Stomach (tissue), 9 donors: ENCODE results near the gene BRCA2. TPM values are rescaled to one million over a fixed set of nuclear protein-coding genes. Genes with fewer than 3 reads are reported as not detected.
A peak's percentile ranks its signal among the peaks of the same experiment; 100 is the strongest.

ENCODE experiments used
- DNase-seq, 2 donors: peaks; one replicate each; pipeline versions ENCODE4 v3.0.0 to v3.0.0-alpha.2; 2013 to 2019
- H3K27ac ChIP-seq, 5 donors: fragments of 200-600 bp in 4 of 5; sonication (generic) in 4 of 5; one replicate each; pipeline ENCODE4 v1.5.1; 2013 to 2019; ENCODE audit warnings: mild to moderate bottlenecking in 1 of 5, moderate library complexity in 1 of 5
- H3K27me3 ChIP-seq, 3 donors: fragments of 200-600 bp; sonication (generic); one replicate each; pipeline ENCODE4 v1.5.1; 2017 to 2019; ENCODE audit warnings: mixed run types in 1 of 3
- H3K36me3 ChIP-seq, 4 donors: fragments of 200-600 bp; sonication (generic); 1 replicate in 3 of 4; 2 replicates in 1 of 4; pipeline ENCODE4 v1.5.1; 2016 to 2019
- H3K4me1 ChIP-seq, 4 donors: fragments of 200-600 bp; sonication (generic); one replicate each; pipeline ENCODE4 v1.5.1; 2016 to 2019
- H3K4me3 ChIP-seq, 4 donors: fragments of 200-600 bp; sonication (generic) in 3 of 4; one replicate each; pipeline ENCODE4 v1.5.1; 2016 to 2019; ENCODE audit warnings: mild to moderate bottlenecking in 1 of 4
- H3K9me3 ChIP-seq, 4 donors: fragments of 200-600 bp; sonication (generic); one replicate each; pipeline ENCODE4 v1.5.1; 2016 to 2019
- EP300 ChIP-seq: sonication (generic); formaldehyde crosslinking; IDR thresholded peaks from one replicate; pipeline ENCODE4 v1.6.1; 2017; ENCODE audit warnings: antibody characterized with exemption
- POLR2A ChIP-seq, 4 donors: fragments of 450-650 bp; IDR thresholded peaks; one replicate each; pipeline ENCODE4 v1.6.1; 2016; ENCODE audit warnings: antibody characterized with exemption in 4 of 4, control low read depth in 2 of 4, mild to moderate bottlenecking in 1 of 4, moderate library complexity in 1 of 4
- POLR2AphosphoS5 ChIP-seq, 3 donors: sonication (generic); formaldehyde crosslinking; IDR thresholded peaks; one replicate each; pipeline ENCODE4 v1.6.1; 2016; ENCODE audit warnings: antibody characterized with exemption in 3 of 3
- WGBS, 5 donors: extraction: QIAGEN DNeasy Blood & Tissue Kit in 3 of 5; methylation state at CpG; one replicate each; pipeline versions ENCODE4 v1.1.5 to v1.1.7; 2013 to 2018; 5-methylcytosine and 5-hydroxymethylcytosine counted together
- intact Hi-C: fragments of 100-400 bp; cut with DNase I; formaldehyde crosslinking; loops from one replicate; pipeline ENCODE4 v1.15.1; 2023; ENCODE audit warnings: low total_unique reads
- polyA plus RNA-seq, 3 donors: library from polyadenylated mRNA; stranded (reverse); fragments of 200-250 nt; gene quantifications; one replicate each; pipeline ENCODE4 v1.2.3, GENCODE V29; 2013
- total RNA-seq, 5 donors: library from RNA; depleted of rRNA; stranded (reverse); fragments of >200 nt; gene quantifications; one replicate each; pipeline versions ENCODE4 v1.1.0 to v1.2.3, GENCODE V29; 2014 to 2016
- TF ChIP-seq, protein P1 (sequence below), 7 experiments: fragments of 450-650 bp in 4 of 7; fragments of 200-600 bp in 3 of 7; sonication (generic) in 3 of 7; IDR thresholded peaks; one replicate each; pipeline ENCODE4 v1.5.1; 2016 to 2019; ENCODE audit warnings: antibody characterized with exemption in 7 of 7, control low read depth in 2 of 7, mild to moderate bottlenecking in 1 of 7
- donor health status: healthy with polysubstance abuse.
- donor health status: Bipolar disorder and iron deficiency.
- donor health status: healthy.

Gene BRCA2
- total and polyA plus RNA-seq, 8 donors: 0.53 to 16.2 (median 1.2) TPM

- Histone ChIP-seq H3K9me3 (no peaks in the 10 kb centered on the region), H3K4me3 (peak overlapping the region; percentile 77 to 99 (median 78)), H3K27ac (peak overlapping the region; percentile 94 to 99 (median 96)), H3K36me3 (no peaks in the 10 kb centered on the region), H3K4me1 (peaks cover 3 to 19% (median 12%) of the 10 kb centered on the region in 4 donors), H3K27me3 (no peaks in the 10 kb centered on the region)
- intact Hi-C loops: no loop called here
- DNase-seq: peak; percentile 29 to 83
- TF ChIP-seq EP300: peak; percentile 32
- no peak for TF ChIP-seq POLR2A (IDR thresholded peaks at IDR 0.05)
- 68 to 77% (median 72%) methylated on average over 32 of the region's 32 CpGs for WGBS, 5 donors
These were observed 754 bp upstream of the BRCA2 start for GRCh38 chr13:32314271-32315237.

- no peaks in the 10 kb centered on the region for H3K27me3 ChIP-seq
- peak overlapping the region; percentile 77 to 99 (median 78) for H3K4me3 ChIP-seq
- no peak for TF ChIP-seq POLR2AphosphoS5 (IDR thresholded peaks at IDR 0.05)
- peak in 1 of 2 donors; percentile 38 for DNase-seq
- peaks cover 0 to 14% (median 8%) of the 10 kb centered on the region in 4 donors for H3K4me1 ChIP-seq
- intact Hi-C loops: no loop called here
- no peaks in the 10 kb centered on the region for H3K36me3 ChIP-seq
- H3K9me3 ChIP-seq: no peaks in the 10 kb centered on the region
- H3K27ac ChIP-seq: peak overlapping the region; percentile 94 to 99 (median 96)
- 0 to 1% (median 0%) methylated on average over 13 of the region's 13 CpGs for WGBS, 5 donors
These were observed 676 bp downstream of the BRCA2 start for GRCh38 chr13:32316028-32316339.

DNA sequence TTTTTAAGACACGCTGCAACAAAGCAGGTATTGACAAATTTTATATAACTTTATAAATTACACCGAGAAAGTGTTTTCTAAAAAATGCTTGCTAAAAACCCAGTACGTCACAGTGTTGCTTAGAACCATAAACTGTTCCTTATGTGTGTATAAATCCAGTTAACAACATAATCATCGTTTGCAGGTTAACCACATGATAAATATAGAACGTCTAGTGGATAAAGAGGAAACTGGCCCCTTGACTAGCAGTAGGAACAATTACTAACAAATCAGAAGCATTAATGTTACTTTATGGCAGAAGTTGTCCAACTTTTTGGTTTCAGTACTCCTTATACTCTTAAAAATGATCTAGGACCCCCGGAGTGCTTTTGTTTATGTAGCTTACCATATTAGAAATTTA lies 1.2 kb downstream of the BRCA2 start:
- Histone ChIP-seq H3K4me3 (peak overlapping the region; percentile 77 to 99 (median 78)), H3K9me3 (no peaks in the 10 kb centered on the region), H3K27me3 (no peaks in the 10 kb centered on the region), H3K27ac (peak overlapping the region in 2 of 5 donors; percentile 95 to 99), H3K4me1 (peaks cover 0 to 14% (median 8%) of the 10 kb centered on the region in 4 donors), H3K36me3 (no peaks in the 10 kb centered on the region)
- TF ChIP-seq POLR2A (IDR thresholded peaks at IDR 0.05) (no peak), EP300 (no peak), POLR2AphosphoS5 (IDR thresholded peaks at IDR 0.05) (no peak)
- TF ChIP-seq, protein P1, sequence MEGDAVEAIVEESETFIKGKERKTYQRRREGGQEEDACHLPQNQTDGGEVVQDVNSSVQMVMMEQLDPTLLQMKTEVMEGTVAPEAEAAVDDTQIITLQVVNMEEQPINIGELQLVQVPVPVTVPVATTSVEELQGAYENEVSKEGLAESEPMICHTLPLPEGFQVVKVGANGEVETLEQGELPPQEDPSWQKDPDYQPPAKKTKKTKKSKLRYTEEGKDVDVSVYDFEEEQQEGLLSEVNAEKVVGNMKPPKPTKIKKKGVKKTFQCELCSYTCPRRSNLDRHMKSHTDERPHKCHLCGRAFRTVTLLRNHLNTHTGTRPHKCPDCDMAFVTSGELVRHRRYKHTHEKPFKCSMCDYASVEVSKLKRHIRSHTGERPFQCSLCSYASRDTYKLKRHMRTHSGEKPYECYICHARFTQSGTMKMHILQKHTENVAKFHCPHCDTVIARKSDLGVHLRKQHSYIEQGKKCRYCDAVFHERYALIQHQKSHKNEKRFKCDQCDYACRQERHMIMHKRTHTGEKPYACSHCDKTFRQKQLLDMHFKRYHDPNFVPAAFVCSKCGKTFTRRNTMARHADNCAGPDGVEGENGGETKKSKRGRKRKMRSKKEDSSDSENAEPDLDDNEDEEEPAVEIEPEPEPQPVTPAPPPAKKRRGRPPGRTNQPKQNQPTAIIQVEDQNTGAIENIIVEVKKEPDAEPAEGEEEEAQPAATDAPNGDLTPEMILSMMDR (IDR thresholded peaks at IDR 0.05): no peak
- intact Hi-C loops: no loop called here
- WGBS, 5 donors: 53 to 66% (median 57%) methylated on average over 6 of the region's 6 CpGs
- no peak for DNase-seq

DNA sequence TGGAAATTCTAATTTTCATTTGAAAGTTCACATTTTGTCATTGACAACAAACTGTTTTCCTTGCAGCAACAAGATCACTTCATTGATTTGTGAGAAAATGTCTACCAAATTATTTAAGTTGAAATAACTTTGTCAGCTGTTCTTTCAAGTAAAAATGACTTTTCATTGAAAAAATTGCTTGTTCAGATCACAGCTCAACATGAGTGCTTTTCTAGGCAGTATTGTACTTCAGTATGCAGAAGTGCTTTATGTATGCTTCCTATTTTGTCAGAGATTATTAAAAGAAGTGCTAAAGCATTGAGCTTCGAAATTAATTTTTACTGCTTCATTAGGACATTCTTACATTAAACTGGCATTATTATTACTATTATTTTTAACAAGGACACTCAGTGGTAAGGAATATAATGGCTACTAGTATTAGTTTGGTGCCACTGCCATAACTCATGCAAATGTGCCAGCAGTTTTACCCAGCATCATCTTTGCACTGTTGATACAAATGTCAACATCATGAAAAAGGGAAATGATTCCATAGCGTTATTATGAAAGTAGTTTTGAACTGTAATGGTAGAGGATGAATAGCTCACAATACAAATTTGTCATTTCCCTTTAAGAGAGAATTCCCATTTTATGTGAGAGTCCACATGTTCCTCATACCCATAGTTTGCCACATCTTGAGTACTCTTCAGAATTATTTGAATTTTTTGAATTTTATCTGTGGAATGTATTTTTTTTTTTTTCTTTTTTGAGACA lies 2.6 kb downstream of the BRCA2 start:
- TF ChIP-seq POLR2A (IDR thresholded peaks at IDR 0.05) (no peak), EP300 (no peak)
- WGBS, 5 donors: 81 to 94% (median 90%) methylated on average over 2 of the region's 2 CpGs
- Histone ChIP-seq H3K4me1 (peaks cover 0 to 14% (median 8%) of the 10 kb centered on the region in 4 donors), H3K27ac (no peak overlapping the region), H3K4me3 (no peak overlapping the region), H3K36me3 (no peaks in the 10 kb centered on the region), H3K9me3 (no peaks in the 10 kb centered on the region), H3K27me3 (no peaks in the 10 kb centered on the region)
- intact Hi-C loops: no loop called here
- DNase-seq: no peak

- WGBS, 5 donors: 60 to 67% (median 64%) methylated on average over 4 of the region's 4 CpGs
- intact Hi-C loops: no loop called here
- Histone ChIP-seq H3K9me3 (no peaks in the 10 kb centered on the region), H3K27me3 (no peaks in the 10 kb centered on the region), H3K4me1 (peaks cover 0 to 14% (median 8%) of the 10 kb centered on the region in 4 donors), H3K4me3 (no peak overlapping the region), H3K36me3 (no peaks in the 10 kb centered on the region), H3K27ac (no peak overlapping the region)
- no peak for DNase-seq
- TF ChIP-seq POLR2AphosphoS5 (IDR thresholded peaks at IDR 0.05) (no peak), POLR2A (IDR thresholded peaks at IDR 0.05) (no peak), EP300 (no peak)
- TF ChIP-seq, protein P1 (IDR thresholded peaks at IDR 0.05): no peak
These were observed 5.2 kb downstream of the BRCA2 start for GRCh38 chr13:32320528-32320927.
